ENCODE data around the gene CMIP.
"Not testable (repeated sequence)": the region's sequence is repeated elsewhere in the genome, so short reads cannot be mapped to it uniquely, and the experiment has no call there.

The CMIP gene

GRCh38 chr16:81519301-81520150, 74.9 kb downstream of the CMIP start:
- no peak for DNase-seq

- no peak for DNase-seq
Measured at GRCh38 chr16:81520151-81520470, 75.5 kb downstream of the CMIP start.

- DNase-seq, result no peak
Measured at GRCh38 chr16:81520560-81521135, 76.0 kb downstream of the CMIP start.

- DNase-seq, result peak; percentile 64
Measured at GRCh38 chr16:81521141-81521626, 76.6 kb downstream of the CMIP start.

GRCh38 chr16:81522108-81522701, 77.6 kb downstream of the CMIP start:
- no peak for DNase-seq

GRCh38 chr16:81522851-81523250, 78.2 kb downstream of the CMIP start:
- DNase-seq, result not testable (repeated sequence)

GRCh38 chr16:81523387-81524115, 78.9 kb downstream of the CMIP start:
- no peak for DNase-seq

GRCh38 chr16:81524382-81524781, 79.8 kb downstream of the CMIP start:
- no peak for DNase-seq

- not testable (repeated sequence) for DNase-seq
Measured at GRCh38 chr16:81524885-81525284, 80.3 kb downstream of the CMIP start.

GRCh38 chr16:81526199-81526598, 81.6 kb downstream of the CMIP start:
- DNase-seq, result no peak

- DNase-seq, result no peak
Measured at GRCh38 chr16:81526935-81527334, 82.3 kb downstream of the CMIP start.

- no peak for DNase-seq
Measured at GRCh38 chr16:81527477-81528178, 83.0 kb downstream of the CMIP start.

GRCh38 chr16:81528256-81528655, 83.6 kb downstream of the CMIP start:
- DNase-seq, result no peak

GRCh38 chr16:81530296-81530721, 85.7 kb downstream of the CMIP start:
- DNase-seq, result no peak

GRCh38 chr16:81530814-81531213, 86.2 kb downstream of the CMIP start:
- DNase-seq, result no peak

- DNase-seq, result no peak
Measured at GRCh38 chr16:81531419-81531821, 86.8 kb downstream of the CMIP start.

GRCh38 chr16:81532491-81533174, 88.0 kb downstream of the CMIP start:
- no peak for DNase-seq

- DNase-seq, result no peak
Measured at GRCh38 chr16:81533175-81533507, 88.5 kb downstream of the CMIP start.

GRCh38 chr16:81535679-81536360, 91.2 kb downstream of the CMIP start:
- no peak for DNase-seq

GRCh38 chr16:81536648-81537047, 92.0 kb downstream of the CMIP start:
- no peak for DNase-seq

GRCh38 chr16:81537721-81538561, 93.3 kb downstream of the CMIP start:
- DNase-seq, result no peak

Measured in stimulated activated CD4-positive, alpha-beta T cell treated with anti-CD3 and anti-CD28 coated beads, Interleukin-15, amount 100 ng/mL, for 24 hours (primary cell).